Spinal cord (tissue), 10 donors: Measurements from ENCODE around the gene DDX52. TPM values are rescaled to one million over a fixed set of nuclear protein-coding genes. Genes with fewer than 3 reads are reported as not detected.

ENCODE experiments used
- DNase-seq, 6 donors: peaks; one replicate each; pipeline versions ENCODE4 v3.0.0 to v3.0.0-alpha.2; 2013 to 2015; ENCODE audit warnings: low spot score in 6 of 6, low read depth in 4 of 6
- H3K27ac ChIP-seq: one replicate; pipeline ENCODE4 v1.5.1; 2013; ENCODE audit warnings: low read depth, low read length, control low read depth
- H3K27me3 ChIP-seq: one replicate; pipeline ENCODE4 v1.6.1; 2013; ENCODE audit warnings: low read length; ENCODE audit not compliant: control insufficient read depth, insufficient read depth
- H3K36me3 ChIP-seq: one replicate; pipeline ENCODE4 v1.6.1; 2013; ENCODE audit warnings: low read length; ENCODE audit not compliant: control insufficient read depth, insufficient read depth
- H3K4me1 ChIP-seq: one replicate; pipeline ENCODE4 v1.6.1; 2013; ENCODE audit warnings: low read length; ENCODE audit not compliant: control insufficient read depth, insufficient read depth
- H3K4me3 ChIP-seq: one replicate; pipeline ENCODE4 v1.5.1; 2013; ENCODE audit warnings: low read depth, low read length, control low read depth
- H3K9me3 ChIP-seq: one replicate; pipeline ENCODE4 v1.6.1; 2013; ENCODE audit warnings: low read length; ENCODE audit not compliant: control insufficient read depth, insufficient read depth
- WGBS: methylation state at CpG from one replicate; pipeline ENCODE4 v1.1.5; 2013; ENCODE audit warnings: missing lambda C conversion rate; ENCODE audit not compliant: insufficient coverage; 5-methylcytosine and 5-hydroxymethylcytosine counted together
- polyA plus RNA-seq, 2 donors: library from polyadenylated mRNA; unstranded; fragments of 120-200 nt; gene quantifications; one replicate each; pipeline ENCODE4 v1.2.1, GENCODE V29; 2013; ENCODE audit not compliant: insufficient read length in 2 of 2
- small RNA-seq: library from RNA; depleted of rRNA; stranded (forward); fragments of <200 nt; gene quantifications from one replicate; pipeline ENCODE3, GENCODE V24; 2014; ENCODE audit warnings: low replicate concordance
- total RNA-seq, 2 donors: library from RNA; depleted of rRNA in 1 of 2; stranded (reverse); fragments of 120-200 nt in 1 of 2; fragments of >200 nt in 1 of 2; gene quantifications; one replicate each; pipeline versions ENCODE4 v1.2.3 to v1.2.4, GENCODE V29; 2013 to 2014
- donor health status: healthy.

The DDX52 gene
- total and polyA plus RNA-seq, 4 donors, result 24.3 to 33.2 (median 28.2) TPM

DNA sequence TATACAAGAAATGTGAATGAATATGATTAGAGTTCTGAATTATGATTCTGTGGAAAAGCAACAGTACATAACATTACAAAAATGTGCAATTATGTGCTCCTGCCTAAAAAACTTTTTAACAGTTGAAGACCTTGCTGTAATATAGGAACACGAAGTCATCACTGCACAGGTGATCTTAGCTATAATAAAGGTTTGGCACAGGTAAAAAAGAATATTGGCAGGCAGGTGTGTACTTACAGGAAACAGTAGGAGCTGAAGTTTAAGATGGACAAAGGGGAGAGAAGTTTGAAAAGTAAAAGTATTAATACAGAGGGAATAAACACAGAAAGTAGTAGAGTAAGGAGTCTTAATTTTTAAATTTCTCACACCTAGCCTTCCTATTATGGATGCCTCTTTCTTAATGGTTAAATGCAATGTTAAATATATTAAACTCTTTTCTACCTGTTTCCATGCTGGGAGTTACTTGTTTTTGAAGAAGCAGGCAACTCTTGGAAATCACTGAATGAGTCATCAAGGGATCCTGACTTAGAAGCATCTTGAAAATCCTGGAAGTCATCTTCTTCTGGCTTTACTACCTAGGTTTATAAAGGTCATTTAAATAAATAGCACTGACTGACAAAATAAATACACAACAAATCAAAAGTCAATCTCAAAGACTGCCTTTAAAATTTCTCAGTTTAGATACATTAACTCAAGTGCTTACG is 74.7 kb downstream of the DDX52 start:
- peaks cover 32% of the 10 kb centered on the region for H3K36me3 ChIP-seq
- H3K27ac ChIP-seq, result no peak overlapping the region
- WGBS, result 100% methylated on average over 1 of the region's 2 CpGs
- no peaks in the 10 kb centered on the region for H3K9me3 ChIP-seq
- H3K4me1 ChIP-seq, result no peaks in the 10 kb centered on the region
- no peak overlapping the region for H3K4me3 ChIP-seq
- H3K27me3 ChIP-seq, result no peaks in the 10 kb centered on the region
- no peak for DNase-seq

DNA sequence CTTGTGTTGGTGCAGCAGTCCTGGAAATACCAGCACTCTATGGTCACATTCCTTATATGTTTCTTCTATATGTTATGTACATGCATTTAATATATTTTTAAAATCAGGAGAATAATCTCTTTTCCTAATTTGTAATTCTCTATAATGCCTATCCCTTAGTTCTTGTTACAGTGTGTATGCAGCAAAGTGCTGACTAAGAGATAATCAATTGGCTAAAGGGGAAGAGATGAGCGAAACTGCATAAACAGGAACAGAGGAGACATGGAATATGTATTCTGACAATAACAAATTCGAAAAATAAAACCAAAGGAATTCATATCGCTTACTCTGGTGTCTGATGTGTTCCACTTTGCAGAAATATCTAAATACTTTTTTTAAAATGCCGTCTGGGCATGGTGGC is 75.7 kb downstream of the DDX52 start:
- no peaks in the 10 kb centered on the region for H3K4me1 ChIP-seq
- no peak for DNase-seq
- WGBS, result no CpG with 5 or more reads among the region's 4 CpGs
- no peak overlapping the region for H3K27ac ChIP-seq
- no peaks in the 10 kb centered on the region for H3K9me3 ChIP-seq
- peaks cover 34% of the 10 kb centered on the region for H3K36me3 ChIP-seq
- H3K27me3 ChIP-seq, result no peaks in the 10 kb centered on the region
- H3K4me3 ChIP-seq, result no peak overlapping the region

DNA sequence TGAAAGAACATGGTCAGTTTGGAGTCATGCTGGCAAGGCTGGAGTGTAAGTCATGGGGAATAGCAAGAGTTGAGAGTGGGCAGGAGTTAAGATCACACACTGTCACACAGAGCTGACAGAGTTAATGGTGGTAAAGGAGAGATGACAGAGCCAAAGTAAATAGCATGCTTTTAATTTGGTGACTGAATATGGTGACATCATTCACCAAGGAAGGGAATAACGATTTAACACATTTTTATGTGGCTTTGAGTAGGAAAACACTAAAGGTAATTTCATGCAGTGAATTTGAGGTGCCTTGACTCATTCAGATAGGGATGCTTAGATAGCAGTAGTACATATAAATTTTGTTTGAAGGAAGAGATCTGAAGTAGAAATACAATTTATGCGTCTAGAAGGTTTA is 76.1 kb downstream of the DDX52 start:
- H3K9me3 ChIP-seq, result no peaks in the 10 kb centered on the region
- no peaks in the 10 kb centered on the region for H3K27me3 ChIP-seq
- no peak for DNase-seq
- H3K4me3 ChIP-seq, result no peak overlapping the region
- no peaks in the 10 kb centered on the region for H3K4me1 ChIP-seq
- H3K36me3 ChIP-seq, result peaks cover 33% of the 10 kb centered on the region
- WGBS, result 80% methylated on average over 1 of the region's 2 CpGs
- no peak overlapping the region for H3K27ac ChIP-seq

DNA sequence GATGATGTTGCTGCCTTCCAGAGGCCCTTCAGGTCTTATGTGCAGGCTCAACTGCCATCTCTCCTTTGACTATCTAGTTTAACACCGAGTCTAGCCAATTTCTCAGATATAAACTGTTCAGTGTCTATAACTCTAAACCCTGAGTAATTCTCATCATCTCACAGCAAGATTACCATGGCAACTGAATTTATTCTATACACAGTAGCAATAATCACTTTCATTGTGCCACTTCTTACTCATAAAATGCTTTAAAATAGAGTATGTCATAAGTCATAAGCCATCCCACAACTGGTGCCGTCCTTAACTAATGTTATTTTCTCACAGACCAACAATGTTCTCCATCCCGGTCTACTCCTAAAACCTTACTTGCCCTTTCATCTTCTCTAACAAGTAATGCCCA is 79.0 kb downstream of the DDX52 start:
- H3K36me3 ChIP-seq, result peaks cover 43% of the 10 kb centered on the region
- no peaks in the 10 kb centered on the region for H3K9me3 ChIP-seq
- no peak overlapping the region for H3K27ac ChIP-seq
- no peak overlapping the region for H3K4me3 ChIP-seq
- no peaks in the 10 kb centered on the region for H3K27me3 ChIP-seq
- WGBS, result 92% methylated on average over 3 of the region's 3 CpGs
- DNase-seq, result no peak
- no peaks in the 10 kb centered on the region for H3K4me1 ChIP-seq

DNA sequence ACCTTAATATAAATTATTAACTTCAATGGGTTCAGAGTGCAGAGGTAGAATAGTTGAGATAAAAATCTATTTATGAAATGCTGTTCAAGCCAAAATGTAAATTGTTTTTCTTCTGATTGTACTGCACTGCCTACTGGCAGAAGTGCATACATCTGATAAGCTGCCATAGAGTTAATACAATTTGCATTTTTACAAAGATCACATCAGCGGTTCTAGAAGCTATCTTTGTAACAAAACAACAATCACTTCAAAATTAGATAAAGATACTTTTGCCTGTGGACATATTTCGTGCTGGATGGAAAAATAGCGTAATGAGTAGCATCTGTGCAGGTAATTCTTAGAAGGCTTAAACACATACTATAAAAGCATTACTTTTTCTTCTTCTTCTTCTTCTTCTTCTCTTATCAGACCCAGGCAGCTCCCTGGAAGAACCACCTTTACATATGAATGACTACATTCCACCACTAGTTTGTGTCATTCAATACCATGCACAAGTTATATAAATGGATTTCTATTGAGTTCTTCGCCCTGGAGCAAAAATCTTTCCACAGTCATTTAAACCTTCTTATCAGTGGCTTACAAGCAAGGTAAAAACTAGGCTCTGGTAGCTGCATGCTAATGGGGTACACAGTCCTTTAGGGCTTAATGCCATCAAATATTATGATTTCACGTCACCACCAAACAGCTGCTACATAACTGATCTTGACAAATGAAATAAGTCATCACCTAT is 81.1 kb downstream of the DDX52 start:
- Histone ChIP-seq H3K27ac (no peak overlapping the region), H3K36me3 (peaks cover 39% of the 10 kb centered on the region), H3K27me3 (no peaks in the 10 kb centered on the region), H3K4me3 (no peak overlapping the region), H3K4me1 (no peaks in the 10 kb centered on the region), H3K9me3 (no peaks in the 10 kb centered on the region)
- no peak for DNase-seq
- WGBS, result no CpG with 5 or more reads among the region's 5 CpGs

Small RNA genes lying within 50 kb of the gene (small RNA-seq; reads per million reads assigned to genes)
- gene MIR378J, result not detected

Other genes starting within 250 kb of the DDX52 start
- 10 to 100 TPM; 62.3 to 94.4 TPM for gene ACACA, start 236.6 kb downstream of the DDX52 start, total RNA-seq
- 10 to 100 TPM; 80.1 to 80.9 TPM for gene ACACA, start 236.6 kb downstream of the DDX52 start, polyA plus RNA-seq
- 10 to 100 TPM; 26.4 to 40.0 TPM for gene TADA2A, start 236.6 kb downstream of the DDX52 start, total RNA-seq
- gene TADA2A, start 236.6 kb downstream of the DDX52 start, polyA plus RNA-seq, result 10 to 100 TPM; 24.8 to 30.6 TPM
- gene DUSP14, start 153.6 kb downstream of the DDX52 start, total RNA-seq, result 10 to 100 TPM; 15.6 to 22.9 TPM
- gene DUSP14, start 153.6 kb downstream of the DDX52 start, polyA plus RNA-seq, result 10 to 100 TPM; 13.8 to 17.3 TPM
- gene SYNRG, start 34.0 kb downstream of the DDX52 start, total RNA-seq, result 10 to 100 TPM; 22.6 to 37.0 TPM
- 10 to 100 TPM; 31.7 to 33.6 TPM for gene SYNRG, start 34.0 kb downstream of the DDX52 start, polyA plus RNA-seq
- gene HNF1B, start 101.6 kb upstream of the DDX52 start, total RNA-seq, result not detected
- gene HNF1B, start 101.6 kb upstream of the DDX52 start, polyA plus RNA-seq, result 1 to 10 TPM in 1 of 2 donors, under 1 TPM in 1; 0.76 to 1.3 TPM